ENCODE measurements around the gene SMC5. TPM values are rescaled to one million over a fixed set of nuclear protein-coding genes. Genes with fewer than 3 reads are reported as not detected.

SMC5 gene
- 10 to 100 TPM; 37.7 to 46.0 TPM for total RNA-seq

DNA sequence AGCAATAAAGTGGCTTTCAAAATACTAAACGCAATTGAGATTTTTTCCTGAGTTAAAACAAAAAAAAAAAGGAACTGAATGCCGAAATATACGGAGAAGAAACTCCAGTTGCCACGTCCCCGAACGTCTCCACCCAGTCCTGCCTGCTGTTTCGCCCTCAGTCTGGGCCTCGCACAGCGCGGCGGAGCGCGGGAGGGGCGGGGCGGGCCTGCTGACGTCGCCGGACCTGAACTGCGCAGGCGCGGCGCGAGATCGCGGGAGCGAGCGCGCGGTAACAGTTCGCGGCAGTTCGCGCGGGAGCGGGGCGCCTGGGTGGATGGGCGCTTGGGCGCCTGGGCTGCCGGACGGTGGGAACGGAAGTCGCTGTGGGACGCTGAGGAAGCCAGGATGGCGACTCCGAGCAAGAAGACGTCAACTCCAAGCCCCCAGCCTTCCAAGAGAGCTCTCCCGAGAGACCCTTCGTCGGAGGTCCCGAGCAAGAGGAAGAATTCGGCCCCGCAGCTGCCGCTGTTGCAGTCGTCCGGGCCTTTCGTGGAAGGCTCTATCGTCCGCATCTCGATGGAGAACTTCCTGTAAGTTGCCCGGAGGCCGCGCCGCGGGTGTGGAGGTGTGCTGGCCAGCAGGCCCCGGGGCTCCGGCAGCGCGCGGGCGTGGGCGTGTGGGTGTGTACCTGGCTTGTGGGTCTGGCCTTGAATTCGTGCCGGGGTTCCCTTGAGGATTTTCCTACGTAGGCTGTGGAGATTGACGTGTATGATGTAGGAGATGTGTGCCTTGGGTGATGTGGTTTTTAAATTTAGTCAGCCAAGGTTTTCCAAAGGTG, at the start of gene SMC5:
Gene SMC5 (plus strand): TSS at position 287 of the 820 bp plus-strand sequence. CDS start 101 bp downstream, at position 388.

Other genes starting within 250 kb of the SMC5 start
- gene MAMDC2, start 215.1 kb upstream of the SMC5 start, total RNA-seq: not detected
- gene KLF9, start 155.7 kb downstream of the SMC5 start, total RNA-seq: 10 to 100 TPM; 18.0 to 19.1 TPM